ENCODE measurements around the gene STK38.

DNA sequence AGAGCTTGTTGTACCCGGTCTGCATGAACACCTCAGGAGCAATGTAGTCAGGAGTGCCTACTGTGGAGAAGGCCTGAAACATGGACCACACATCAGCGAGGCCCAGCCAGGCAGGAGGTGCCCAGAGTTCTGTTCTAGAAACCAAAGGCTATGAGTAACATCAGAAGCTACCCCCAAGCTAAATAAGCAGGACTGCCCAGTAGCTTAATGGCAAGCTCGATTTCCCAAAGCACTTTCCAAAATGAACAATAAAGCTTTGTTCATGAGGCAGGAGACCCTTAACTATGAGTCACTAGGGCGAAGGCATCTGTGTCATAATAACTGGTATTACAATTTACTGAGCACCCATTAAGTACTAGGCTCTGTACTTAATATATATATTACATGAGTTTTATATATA lies 47.4 kb downstream of the STK38 start:
- TF ChIP-seq, protein P1, sequence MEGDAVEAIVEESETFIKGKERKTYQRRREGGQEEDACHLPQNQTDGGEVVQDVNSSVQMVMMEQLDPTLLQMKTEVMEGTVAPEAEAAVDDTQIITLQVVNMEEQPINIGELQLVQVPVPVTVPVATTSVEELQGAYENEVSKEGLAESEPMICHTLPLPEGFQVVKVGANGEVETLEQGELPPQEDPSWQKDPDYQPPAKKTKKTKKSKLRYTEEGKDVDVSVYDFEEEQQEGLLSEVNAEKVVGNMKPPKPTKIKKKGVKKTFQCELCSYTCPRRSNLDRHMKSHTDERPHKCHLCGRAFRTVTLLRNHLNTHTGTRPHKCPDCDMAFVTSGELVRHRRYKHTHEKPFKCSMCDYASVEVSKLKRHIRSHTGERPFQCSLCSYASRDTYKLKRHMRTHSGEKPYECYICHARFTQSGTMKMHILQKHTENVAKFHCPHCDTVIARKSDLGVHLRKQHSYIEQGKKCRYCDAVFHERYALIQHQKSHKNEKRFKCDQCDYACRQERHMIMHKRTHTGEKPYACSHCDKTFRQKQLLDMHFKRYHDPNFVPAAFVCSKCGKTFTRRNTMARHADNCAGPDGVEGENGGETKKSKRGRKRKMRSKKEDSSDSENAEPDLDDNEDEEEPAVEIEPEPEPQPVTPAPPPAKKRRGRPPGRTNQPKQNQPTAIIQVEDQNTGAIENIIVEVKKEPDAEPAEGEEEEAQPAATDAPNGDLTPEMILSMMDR (conservative IDR thresholded peaks at IDR 0.05; ENCODE audit: low read length), result no peak
- no peak for TF ChIP-seq EZH2phosphoT487 (IDR thresholded peaks at IDR 0.05; ENCODE audit: borderline replicate concordance, low read depth, low read length)
